Measurements from ENCODE around the gene GYPC.
A peak's percentile ranks its signal among the peaks of the same experiment; 100 is the strongest.

GYPC gene

DNA sequence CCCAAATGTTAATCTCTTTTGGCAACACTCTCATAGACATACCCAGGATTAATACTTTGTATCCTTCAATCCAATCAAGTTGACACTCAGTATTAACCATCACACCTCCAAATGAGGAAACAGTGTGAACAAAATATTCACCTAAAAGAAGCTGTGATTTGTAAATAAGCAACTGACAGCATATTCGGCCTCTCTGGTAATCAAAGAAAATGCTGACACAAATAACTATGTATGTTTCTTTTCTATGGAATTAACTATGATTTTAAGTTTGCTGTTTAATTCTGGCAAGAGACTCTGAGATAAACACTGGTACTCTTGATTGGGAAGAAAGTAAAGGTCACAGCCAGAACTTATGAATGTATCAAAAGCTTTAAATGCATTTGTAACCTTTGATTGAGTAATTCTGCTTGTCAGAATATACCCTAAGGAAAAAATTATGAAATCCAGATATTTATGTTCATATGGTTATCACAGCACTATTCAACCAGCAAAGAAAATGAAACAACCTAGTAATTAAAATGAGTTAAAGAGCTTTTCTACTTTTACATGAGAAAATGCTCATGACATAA, 3.6 kb upstream of the GYPC start:
- DNase-seq = no peak

DNA sequence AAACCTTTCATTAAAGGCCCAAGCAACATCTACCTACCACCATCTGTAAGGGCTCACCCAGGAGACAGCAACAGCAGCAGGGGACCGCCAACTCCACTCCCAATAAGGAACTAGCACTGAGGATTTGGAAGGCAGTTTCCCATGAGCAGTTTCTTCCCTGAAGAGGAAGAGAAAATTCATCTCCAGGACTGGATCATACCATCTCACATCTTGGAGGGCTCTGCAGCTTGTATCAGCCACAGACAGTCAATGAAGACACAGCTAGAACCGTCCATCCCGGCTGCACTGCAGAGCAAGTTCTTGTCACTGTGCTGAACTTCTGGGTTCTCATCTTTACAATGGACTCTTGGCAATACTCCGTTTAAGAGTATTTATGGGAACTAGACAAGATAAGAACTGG, 2.8 kb upstream of the GYPC start:
- no peak for DNase-seq

DNA sequence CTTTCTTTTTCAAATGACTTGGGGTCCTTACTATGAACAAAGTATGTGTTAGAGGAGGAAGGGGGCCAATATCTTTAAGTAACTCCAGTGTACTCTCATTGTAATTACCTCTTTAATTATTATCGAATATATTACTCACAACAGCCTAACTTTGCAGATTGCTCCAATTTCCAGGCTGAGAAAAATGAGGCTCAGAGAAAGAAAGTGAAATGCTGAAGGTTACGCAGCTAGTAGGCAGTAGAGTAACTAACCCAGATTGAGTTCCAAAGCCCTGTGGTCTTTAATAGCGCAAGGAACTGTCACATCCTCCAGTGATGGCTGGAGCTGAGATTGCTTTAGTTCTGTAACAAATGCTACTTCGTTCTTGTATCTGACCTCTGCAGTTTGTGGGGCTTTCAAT, 2.2 kb upstream of the GYPC start:
- no peak for DNase-seq

DNA sequence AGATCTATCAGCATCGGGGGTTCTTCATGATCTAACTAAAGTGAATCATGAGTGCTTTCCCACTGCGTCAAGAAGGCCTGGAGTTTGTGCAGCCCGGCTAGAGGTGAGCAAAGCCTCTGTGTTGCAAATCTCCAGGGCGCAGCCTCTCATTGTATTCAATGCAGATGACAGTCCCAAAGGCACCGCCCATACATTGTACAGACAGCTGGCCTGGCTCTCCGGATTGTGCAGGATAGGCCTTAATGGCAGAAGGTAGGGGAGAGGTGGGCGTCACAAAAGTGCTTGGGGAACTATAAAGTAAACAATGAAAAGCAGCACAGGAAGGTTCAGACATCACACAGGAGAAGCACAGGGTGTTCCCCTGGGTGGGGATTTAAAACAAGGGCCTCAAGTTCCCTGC, 907 bp upstream of the GYPC start:
- DNase-seq = peak; percentile 48

DNA sequence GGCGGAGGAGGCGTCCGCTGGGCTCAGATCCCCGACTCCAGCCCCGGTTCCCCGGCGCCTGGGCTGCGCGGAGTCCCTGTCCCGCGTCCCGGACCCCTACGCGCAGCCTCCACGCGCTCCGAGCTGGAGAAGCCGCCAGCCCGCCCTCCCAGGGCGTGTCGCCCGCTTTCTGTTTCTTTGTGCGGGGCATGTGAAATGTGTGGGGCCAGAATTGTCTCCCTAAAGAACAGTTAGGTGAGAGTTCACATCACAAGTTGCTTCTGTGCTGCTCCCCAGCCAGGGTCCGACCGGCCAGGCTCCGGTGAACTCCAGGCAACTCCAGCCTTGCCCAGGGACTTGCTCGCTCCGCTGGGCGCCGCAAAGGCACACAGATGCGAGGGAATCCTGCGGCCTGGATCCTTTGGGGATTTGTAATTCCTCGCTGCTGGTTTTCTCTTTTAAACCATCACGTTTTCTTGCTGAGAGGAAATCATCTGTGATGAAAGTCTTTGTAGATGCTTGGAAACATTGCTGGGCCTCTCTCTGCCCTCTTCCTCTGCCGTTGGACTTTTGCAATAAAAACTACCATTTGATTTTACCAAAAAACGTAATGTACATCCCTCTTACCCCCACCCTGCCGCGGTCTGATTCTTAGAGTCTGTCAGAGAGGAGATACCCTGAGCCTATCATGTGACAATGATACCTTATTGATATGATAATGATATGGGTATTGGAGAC, 631 bp downstream of the GYPC start:
- peak; percentile 70 for DNase-seq

DNA sequence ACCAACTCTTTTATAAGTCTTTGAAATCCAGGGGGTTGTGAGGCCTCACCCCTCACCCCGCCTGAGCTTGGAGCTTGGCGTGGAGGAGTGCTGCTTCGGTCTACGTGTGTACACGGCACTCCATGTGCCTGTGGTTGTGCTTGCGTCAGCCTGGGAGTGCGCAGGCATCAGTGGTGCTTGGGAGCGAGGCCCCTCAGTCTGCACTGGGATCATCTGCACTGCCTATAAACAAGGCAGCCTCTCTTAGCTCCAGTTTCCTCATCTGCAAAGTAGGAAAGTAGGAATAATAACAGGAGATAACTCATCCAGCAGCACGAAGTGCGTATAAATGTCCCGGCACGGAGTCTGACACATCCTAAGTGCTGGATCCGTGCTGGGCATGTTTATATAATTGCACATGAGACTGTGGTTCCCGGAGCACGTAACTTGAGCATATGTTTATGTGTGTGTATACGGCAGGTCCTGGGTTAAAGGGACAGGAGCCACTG, 1.2 kb downstream of the GYPC start:
- DNase-seq = peak; percentile 89

DNA sequence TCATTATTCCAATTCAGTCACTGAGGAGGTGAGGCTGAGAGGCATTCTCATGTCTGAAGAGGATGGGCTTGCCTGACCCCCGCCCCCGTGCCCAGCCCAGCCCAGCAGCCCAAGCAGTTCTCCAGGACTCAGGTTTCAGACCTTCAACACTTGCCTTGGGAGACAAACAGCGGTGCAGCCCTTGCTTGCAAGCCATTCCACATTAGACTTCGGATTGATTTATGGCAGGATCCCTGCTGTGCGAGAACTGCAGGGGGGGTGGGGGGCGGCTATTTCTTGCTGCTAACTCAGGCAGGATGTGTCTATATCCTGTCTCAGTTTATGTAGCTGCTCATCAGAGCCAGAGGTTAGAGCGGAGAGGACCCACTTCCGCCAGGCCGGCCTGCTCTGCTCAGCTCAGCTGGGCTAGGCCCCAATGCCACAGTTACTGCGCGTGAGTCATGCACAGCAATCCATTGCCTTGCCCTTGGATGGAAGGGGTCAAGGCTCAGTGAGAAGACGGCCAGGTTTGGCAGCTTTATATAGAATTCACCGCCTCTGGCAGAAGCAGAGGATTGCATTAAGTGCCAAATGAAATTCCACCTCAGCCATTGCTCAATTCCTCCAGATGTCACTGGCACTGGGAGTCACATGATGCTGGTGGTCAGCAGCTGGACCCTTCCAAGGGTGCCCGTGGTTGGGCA, 1.8 kb downstream of the GYPC start:
- DNase-seq = peak; percentile 83

DNA sequence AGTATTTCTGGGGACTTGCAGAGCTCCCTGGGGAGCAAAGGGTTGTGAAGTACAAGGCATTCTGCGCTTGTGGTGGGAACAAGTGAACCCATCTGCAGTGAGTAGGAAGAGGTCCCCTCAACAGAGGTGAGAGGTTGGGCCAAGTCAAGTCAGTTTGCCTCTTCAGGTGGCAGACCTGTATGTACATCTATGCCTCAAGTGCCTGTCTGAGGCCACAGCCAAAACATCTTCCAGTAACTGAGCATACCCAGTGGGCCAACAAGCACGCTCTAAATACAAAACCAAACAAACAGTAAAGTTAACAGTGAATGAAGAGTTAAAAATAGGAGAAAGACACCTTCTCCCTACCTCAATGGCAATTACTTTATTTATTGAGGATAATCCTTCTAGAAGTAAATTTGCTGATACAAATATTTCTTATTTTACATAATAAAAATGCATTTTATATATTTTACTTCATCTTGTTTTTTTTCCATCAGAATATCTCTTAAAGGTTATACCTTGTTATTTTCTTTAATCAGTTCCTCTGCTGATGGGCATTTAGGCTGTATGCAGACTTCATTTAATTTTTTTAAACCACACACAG, 2.5 kb downstream of the GYPC start:
- DNase-seq = peak; percentile 62

DNA sequence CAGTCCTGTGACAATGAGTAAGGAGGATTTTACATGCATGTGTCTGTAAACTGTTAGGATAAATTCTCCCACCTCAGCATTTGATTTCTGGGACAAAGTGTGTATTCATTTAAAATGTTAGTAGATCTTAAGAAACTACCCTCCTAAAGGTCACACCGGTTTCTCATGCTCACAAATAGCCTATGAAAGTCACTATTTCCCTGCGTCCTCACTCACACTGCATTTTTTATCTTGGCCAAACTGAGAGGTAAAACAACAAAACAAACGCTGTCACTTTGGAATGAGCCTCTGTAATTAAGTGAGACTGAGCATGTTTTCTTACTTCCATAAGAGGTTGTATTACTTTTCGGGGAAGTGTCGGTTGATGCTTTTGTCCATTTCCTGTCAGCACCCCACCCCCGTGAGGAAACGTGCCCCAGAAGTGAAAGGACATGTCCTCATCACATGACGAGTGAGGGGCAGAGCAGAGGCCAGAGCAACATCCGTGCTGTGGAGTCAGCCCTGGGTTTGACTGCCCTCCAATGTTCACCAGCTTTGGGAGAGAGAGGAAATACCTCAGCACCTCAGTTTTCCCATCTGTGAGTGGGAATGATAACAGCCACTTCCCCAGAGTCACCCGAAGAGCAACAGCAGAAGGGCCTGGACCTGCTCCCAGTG, 3.1 kb downstream of the GYPC start:
- peak; percentile 73 for DNase-seq

DNA sequence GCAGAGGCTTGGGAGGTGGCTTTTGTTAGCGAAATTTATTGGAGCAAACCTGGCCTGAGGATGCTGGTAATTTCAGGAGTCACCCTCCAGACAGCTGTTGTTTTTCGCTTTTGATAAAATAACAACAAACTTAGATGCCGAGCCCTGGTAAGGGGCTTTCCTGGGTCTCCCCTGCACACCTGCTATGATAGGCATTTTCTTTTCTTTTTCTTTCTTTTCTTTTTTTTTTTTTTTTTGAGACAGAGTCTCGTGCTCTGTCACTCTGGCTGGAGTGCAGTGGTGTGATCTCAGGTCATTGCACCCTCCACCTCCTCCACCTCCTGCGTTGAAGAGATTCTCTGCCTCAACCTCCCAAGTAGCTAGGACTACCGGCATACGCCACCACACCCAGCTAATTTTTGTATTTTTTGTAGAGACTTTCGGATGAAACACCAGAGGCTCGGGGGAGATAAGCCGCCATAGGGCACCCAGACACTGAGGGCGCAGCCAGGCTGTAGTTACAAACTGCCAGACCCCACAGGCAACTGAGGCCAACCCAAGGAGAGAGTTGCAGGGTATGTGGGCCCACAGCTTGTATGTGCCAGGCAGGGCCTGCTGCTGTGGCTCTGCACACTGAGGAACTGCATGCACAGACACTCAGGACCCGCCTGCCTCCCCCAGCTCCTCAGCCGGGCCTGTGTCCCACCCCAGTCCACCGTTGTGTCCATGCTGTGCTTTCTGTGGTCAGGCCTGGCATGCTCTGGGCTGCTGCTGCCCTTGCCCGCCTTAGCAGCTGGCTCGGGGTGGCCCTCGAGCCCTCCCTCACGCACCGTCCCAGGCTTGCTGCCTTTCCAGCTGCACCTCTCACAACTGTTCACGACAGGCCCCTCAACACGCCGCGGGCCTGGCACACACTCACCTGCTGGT, 3.9 kb downstream of the GYPC start:
- DNase-seq = no peak

DNA sequence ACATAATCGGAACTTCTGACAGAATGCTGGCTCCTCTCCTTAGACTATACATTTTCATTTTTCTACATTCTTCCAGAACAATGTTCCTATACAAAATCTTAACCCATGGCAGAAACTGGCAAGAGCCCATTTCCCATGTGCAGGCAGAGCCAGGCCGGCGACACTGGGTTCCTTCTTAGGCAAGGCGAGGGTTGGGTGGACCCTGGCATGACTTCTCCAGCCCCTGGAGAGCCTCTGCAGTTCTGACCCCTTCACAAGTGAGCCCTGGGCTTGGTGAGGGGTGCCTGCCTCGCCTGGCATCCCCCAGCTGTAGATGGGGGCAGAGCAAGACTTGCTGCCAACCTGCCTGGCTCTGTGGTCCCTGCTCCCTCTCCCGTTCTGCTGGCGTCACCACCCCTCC, 5.0 kb downstream of the GYPC start:
- DNase-seq = no peak

DNA sequence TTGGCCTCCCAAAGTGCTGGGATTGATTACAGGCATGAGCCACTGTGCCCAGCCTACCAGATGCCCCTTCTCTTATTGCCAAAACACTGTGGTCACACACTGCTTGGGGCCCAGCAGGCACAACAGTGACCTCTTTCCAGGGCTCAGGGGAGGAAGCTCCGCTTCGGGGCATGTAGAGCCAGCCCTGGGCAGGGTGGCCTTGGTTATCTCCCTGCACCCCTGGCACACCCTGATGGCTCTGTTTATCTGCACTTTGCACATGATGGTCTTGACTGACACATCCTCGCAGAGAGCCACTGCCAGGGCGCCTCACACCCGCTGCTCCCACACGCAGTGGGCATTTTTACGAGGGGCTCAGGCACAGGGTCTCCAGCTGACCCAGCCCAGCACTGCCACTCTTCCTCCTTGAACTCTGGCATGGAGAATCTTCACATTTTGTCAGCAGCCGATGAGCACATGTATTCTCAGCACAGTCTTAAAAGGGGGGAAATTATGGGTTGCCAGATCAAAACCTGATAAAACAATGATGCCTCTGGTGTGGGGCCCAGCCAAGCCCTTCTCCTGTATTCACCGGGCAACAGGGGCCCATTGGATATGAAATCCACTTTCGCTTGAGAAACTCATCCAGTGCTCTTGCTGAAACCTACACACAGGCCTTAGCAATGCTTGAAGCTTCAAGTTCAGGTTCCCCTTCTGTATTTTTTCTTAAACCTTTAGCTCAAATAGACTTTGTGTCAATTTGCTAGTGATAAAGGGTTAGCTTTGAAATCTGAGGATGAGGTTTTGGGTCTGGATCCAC, 5.9 kb downstream of the GYPC start:
- DNase-seq = peak; percentile 39

DNA sequence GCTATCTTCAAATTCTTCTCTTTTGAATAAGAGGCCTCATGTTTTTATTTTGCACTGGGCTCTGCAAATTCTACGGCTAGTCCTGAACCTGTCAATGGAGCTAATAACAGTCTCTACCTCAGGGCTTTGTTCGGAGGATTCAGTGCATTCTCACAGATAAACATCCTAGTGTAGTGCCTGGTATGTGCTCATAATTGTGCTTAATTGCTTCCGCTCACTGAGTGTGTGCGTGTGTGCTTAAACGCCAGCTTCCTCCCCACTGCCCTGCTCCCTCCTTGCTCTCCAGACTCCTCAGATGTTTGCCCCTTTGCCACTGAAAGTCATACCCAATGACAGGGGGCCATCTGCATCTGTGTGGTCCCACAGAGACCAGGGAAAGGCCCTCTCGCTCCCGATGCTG, 6.7 kb downstream of the GYPC start:
- no peak for DNase-seq

DNA sequence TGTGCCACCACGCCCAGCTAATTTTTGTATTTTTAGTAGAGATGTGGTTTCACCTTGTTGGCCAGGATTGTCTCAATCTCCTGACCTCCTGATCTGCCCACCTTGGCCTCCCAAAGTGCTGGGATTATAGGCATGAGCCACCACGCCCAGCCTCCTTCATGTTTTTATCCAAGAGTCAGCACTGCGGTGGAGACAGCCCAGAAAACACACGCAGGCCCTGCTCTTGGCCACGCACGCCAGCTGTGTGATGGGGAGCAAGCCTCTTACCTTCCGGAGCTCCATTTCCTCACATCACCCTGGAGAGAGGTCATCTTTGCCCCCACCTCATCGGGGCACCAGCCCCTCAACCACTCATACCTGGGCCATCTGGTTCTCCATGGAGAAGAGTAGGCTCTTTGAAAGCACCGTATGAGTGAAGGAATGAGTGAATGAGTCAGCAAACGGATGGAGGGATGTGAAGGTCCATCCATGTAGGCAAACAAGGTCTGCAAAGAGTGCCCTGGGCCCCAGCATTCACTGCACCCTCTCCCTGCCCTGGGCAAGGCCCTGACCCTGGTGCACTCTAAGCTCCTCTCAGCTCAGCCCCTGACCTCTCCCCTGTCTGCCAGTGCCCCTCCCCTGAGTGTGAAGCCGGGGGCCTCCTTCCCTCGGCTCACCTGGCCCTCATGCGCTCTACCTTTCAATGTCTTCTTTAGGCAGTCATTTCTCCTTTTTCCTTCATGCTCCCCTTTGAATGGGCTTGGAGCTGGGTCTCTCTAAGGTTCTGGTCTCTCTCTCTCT, 7.4 kb downstream of the GYPC start:
- DNase-seq = no peak

DNA sequence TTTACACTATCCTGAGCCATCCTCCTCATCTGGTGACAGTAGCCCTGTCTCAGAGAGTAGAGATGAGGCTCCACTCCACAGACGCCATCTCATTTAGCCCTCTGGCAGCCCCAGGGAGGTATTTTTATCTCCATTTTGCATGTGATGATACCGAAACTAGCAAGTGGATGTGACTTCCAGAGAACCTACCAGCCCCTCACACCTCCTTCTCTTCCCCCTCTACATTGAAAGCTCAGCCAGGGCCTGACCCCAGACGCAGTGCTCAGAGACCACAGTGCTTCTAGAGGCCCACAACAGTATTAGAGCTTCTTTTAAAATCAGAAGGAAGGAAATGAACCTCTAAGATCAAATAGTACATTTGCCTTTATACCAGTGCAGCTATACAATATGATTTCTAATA, 8.3 kb downstream of the GYPC start:
- DNase-seq = peak; percentile 48

DNA sequence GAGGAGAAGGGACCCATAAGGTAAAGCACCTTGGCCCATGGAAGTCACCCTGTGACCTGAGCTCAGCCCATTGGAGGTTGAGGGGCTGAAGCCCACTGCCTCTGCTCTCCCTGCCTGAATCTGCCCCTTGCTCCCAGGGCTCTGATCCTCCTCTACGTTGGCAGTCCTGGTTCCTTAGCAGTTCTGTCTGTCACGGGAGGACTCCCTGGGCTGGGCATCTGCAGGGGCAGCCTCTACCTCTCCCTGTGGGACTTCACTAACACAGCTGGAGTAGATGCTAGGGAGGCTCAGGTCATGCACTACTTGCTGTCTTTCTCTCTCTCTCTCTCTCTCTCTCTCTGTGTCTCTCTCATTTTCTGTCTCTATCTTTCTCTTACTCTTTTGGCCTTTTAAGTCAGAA, 8.7 kb downstream of the GYPC start:
- DNase-seq = no peak

DNA sequence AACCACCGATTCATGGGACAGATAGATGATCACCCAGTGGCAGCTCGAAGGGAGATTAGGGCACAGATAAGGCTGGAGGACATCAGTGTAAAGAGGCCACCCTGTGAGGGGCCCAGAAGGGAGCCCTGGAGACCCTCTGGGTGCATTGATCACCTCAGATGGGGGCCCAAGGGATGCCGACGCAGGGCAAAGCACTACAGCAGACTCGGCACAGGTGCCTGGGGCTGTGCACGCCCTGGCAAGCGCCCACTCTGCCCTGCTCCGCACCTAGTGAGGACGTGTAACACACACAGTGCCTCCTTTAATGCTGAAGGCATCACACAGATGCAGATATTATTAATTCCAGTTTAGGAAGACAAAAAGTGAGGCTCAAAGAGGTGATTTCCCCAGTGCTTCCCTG, 9.5 kb downstream of the GYPC start:
- DNase-seq = no peak

DNA sequence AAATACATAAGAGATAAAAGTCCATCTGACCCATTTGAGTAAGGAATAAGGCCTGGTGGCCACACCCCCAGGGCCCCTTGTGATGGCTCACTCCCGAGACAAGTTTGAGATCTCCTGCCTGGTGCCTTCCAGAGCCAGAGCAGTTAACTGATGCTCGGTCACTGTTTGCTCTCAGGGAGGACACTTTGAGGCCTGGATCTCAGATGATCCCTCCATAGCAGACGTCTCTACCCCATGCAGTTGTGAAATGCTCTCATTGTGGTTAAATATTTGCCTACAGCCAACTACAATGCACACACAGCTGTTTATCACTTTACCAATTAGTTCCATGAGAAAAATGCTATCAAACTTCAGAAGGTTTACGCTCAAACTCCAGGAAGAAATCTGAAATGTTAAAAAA, 12.3 kb downstream of the GYPC start:
- no peak for DNase-seq

DNA sequence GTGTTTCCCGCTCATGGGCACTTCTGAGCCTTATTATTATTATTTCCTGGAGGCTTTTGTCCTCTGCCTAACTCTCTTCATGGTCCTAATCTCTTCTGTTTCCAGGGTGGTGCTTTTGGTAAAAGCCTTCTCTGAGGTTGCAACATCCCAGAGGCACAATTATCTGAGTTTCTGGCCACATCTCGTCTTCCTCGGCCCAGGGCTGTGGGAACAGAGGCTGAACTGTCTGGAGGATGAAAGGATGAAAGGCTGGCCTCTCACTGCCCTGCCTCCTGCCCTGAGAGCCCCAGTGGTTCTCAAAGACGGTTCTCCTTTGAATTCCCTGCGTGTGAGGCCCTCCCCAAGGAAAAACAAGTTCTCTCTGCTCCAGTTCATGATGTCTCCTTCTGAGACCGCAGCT, 13.8 kb downstream of the GYPC start:
- DNase-seq = no peak

DNA sequence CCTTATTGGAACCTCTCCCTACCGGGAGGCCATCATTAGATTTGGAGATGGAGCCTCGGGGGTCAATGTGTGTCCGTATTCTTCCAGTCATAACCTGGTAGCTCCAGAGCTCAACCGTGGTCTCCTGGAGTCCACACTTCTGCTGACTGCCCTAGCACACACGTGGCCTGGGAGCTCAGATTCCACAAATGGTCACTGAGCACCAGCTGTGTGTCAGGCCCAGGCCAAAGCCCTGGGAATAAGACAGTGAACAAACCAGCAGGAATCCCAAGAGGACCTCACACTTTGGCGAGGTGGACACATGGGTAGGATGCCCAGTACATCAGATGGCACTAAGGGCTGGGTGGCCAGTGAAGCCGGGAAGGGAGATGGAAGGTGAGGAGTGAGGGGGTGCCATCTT, 15.5 kb downstream of the GYPC start:
- DNase-seq = no peak
